ENCODE measurements around the gene MTMR6.
A peak's percentile ranks its signal among the peaks of the same experiment; 100 is the strongest.

- TF ChIP-seq CTCF (IDR thresholded peaks at IDR 0.05; ENCODE audit: poor library complexity) = peak; percentile 98
- TF ChIP-seq EZH2phosphoT487 (IDR thresholded peaks at IDR 0.05; ENCODE audit: low read depth, severe bottlenecking, unreplicated experiment) = no peak
- no peak for TF ChIP-seq EZH2 (IDR thresholded peaks at IDR 0.05; ENCODE audit: borderline replicate concordance)
These were observed at the start of gene MTMR6 for GRCh38 chr13:25286969-25287961.

All from hepatocyte (in vitro differentiated cells).